A673 (cell line): ENCODE measurements around the gene KCNJ14. TPM values are rescaled to one million over a fixed set of nuclear protein-coding genes. Genes with fewer than 3 reads are reported as not detected.

Experiments used
- BruUV-seq: library from RNA; stranded (reverse); fragments of 400-500 nt; replicated peaks from 2 replicates; lab custom pipeline; 2021; lab: Mats Ljungman, UMichigan
- CTCF ChIA-PET: fragments of 300-600 bp; sonication (Branson Sonifier 250); formaldehyde crosslinking; loops from one replicate; lab custom pipeline; 2022; ENCODE audit warnings: antibody characterized with exemption; lab: Charles Lee
- POLR2A ChIA-PET: fragments of 300-600 bp; sonication (Branson Sonifier 250); formaldehyde crosslinking; loops from one replicate; lab custom pipeline; 2022; ENCODE audit warnings: antibody characterized with exemption; ENCODE audit not compliant: low non-redundant PET; lab: Charles Lee
- DNase-seq: peaks from one replicate; pipeline ENCODE4 v3.0.0-alpha.2; 2015; ENCODE audit warnings: low spot score
- H3K27ac ChIP-seq: fragments of 200-600 bp; sonication (generic); 2 replicates; pipeline ENCODE4 v1.5.1; 2016; ENCODE audit warnings: mixed run types, low read depth, mild to moderate bottlenecking, mixed read lengths, antibody characterized with exemption, low read length; ENCODE audit not compliant: poor library complexity, severe bottlenecking
- H3K27me3 ChIP-seq: fragments of 200-600 bp; sonication (generic); replicated peaks from 2 replicates; pipeline ENCODE4 v1.6.1; 2017; ENCODE audit warnings: mixed run types, low read depth, mild to moderate bottlenecking, mixed read lengths, antibody characterized with exemption, low read length; ENCODE audit not compliant: insufficient read depth, poor library complexity
- H3K36me3 ChIP-seq: fragments of 200-600 bp; sonication (generic); 2 replicates; pipeline ENCODE4 v1.6.1; 2016; ENCODE audit warnings: mixed run types, mild to moderate bottlenecking, mixed read lengths, antibody characterized with exemption, low read length; ENCODE audit not compliant: insufficient read depth, poor library complexity, severe bottlenecking
- H3K4me1 ChIP-seq: fragments of 200-600 bp; sonication (generic); 2 replicates; pipeline ENCODE4 v1.6.1; 2017; ENCODE audit warnings: mixed run types, mild to moderate bottlenecking, mixed read lengths, antibody characterized with exemption, low read length; ENCODE audit not compliant: insufficient read depth, poor library complexity, severe bottlenecking
- H3K4me3 ChIP-seq: fragments of 200-600 bp; sonication (generic); 2 replicates; pipeline ENCODE4 v1.5.1; 2016; ENCODE audit warnings: low read depth, mixed run types, mild to moderate bottlenecking, mixed read lengths, low read length; ENCODE audit not compliant: poor library complexity, severe bottlenecking
- H3K9me3 ChIP-seq: fragments of 200-600 bp; sonication (generic); 2 replicates; pipeline ENCODE4 v1.6.1; 2016; ENCODE audit warnings: mixed run types, low read depth, mild to moderate bottlenecking, mixed read lengths, antibody characterized with exemption, low read length; ENCODE audit not compliant: poor library complexity, severe bottlenecking
- CTCF ChIP-seq: fragments of 300-800, 200-600 bp; sonication (generic); conservative IDR thresholded peaks from 2 replicates; pipeline ENCODE4 v1.5.1; 2017; ENCODE audit warnings: low read depth, mild to moderate bottlenecking, antibody characterized with exemption, low read length, moderate library complexity, mixed read lengths
- EZH2 ChIP-seq: fragments of 200-600 bp; sonication (generic); IDR thresholded peaks from 2 replicates; pipeline ENCODE4 v1.6.1; 2017; ENCODE audit warnings: borderline replicate concordance, low read depth, mild to moderate bottlenecking, mixed read lengths, antibody characterized with exemption, low read length; ENCODE audit not compliant: poor library complexity, severe bottlenecking
- intact Hi-C: fragments of 100-400 bp; cut with micrococcal nuclease; formaldehyde crosslinking; loops from one replicate; pipeline ENCODE4 v1.10.0; 2022; ENCODE audit not compliant: unreplicated experiment
- total RNA-seq: library from RNA; stranded (reverse); gene quantifications from 2 replicates; pipeline ENCODE4 v1.2.3, GENCODE V29; 2021

Gene KCNJ14
- total RNA-seq, 1 experiment from 2014 or later, result 6.5 TPM

- Histone ChIP-seq H3K9me3 (no peaks in the 10 kb centered on the region), H3K36me3 (peaks cover 21% of the 10 kb centered on the region), H3K4me3 (peak overlapping the region; percentile 94), H3K27ac (peak overlapping the region; percentile 89), H3K27me3 (no peaks in the 10 kb centered on the region), H3K4me1 (peaks cover 13% of the 10 kb centered on the region)
- BruUV-seq, result no TSS peak
- intact Hi-C loops, result no loop called here
- ChIA-PET POLR2A (no interaction called here), CTCF (interaction anchor here (0.6 kb wide), 1 partner anchor 560 kb away, joined by 3 read pairs; no protein-coding TSS in a partner anchor)
- no peak for TF ChIP-seq CTCF
- TF ChIP-seq EZH2, result no peak
- DNase-seq, result no peak
These were observed 11.6 kb upstream of the KCNJ14 start for GRCh38 chr19:48443731-48444128.

GRCh38 chr19:48444129-48444935, 11.0 kb upstream of the KCNJ14 start:
- BruUV-seq, result no TSS peak
- Histone ChIP-seq H3K4me3 (peak overlapping the region; percentile 94), H3K36me3 (peaks cover 26% of the 10 kb centered on the region), H3K27ac (peak overlapping the region; percentile 89), H3K4me1 (peaks cover 13% of the 10 kb centered on the region), H3K27me3 (no peaks in the 10 kb centered on the region), H3K9me3 (no peaks in the 10 kb centered on the region)
- ChIA-PET POLR2A (no interaction called here), CTCF (interaction anchor here (0.6 to 1.5 kb wide), 3 partner anchors 53 to 131 kb away, joined by 3 to 4 read pairs (median 3); partner anchors contain the start of gene KDELR1)
- TF ChIP-seq CTCF (no peak), EZH2 (no peak)
- DNase-seq, result no peak
- intact Hi-C loops, result no loop called here

GRCh38 chr19:48444936-48445200, 10.5 kb upstream of the KCNJ14 start:
- peaks cover 32% of the 10 kb centered on the region for H3K36me3 ChIP-seq
- no TSS peak for BruUV-seq
- peak overlapping the region; percentile 89 for H3K27ac ChIP-seq
- intact Hi-C loops, result loop anchor here (5.0 kb wide), 1 partner anchor 53 kb away; the partner anchor contains the start of genes GRIN2D and KDELR1
- peaks cover 13% of the 10 kb centered on the region for H3K4me1 ChIP-seq
- CTCF ChIA-PET, result interaction anchor here (0.6 to 1.5 kb wide), 3 partner anchors 53 to 131 kb away, joined by 3 to 4 read pairs (median 3); partner anchors contain the start of gene KDELR1
- DNase-seq, result peak; percentile 69
- POLR2A ChIA-PET, result no interaction called here
- TF ChIP-seq CTCF (no peak), EZH2 (no peak)
- no peaks in the 10 kb centered on the region for H3K27me3 ChIP-seq
- no peaks in the 10 kb centered on the region for H3K9me3 ChIP-seq
- H3K4me3 ChIP-seq, result peak overlapping the region; percentile 94
